Activated T-cell treated with anti-CD3 and anti-CD28 coated beads, Interleukin-2, amount 50 U/mL, for 48 hours (primary cell): ENCODE data around the gene PDE12.
"Not testable (repeated sequence)": the region's sequence is repeated elsewhere in the genome, so short reads cannot be mapped to it uniquely, and the experiment has no call there.

Experiments
- DNase-seq, 2 experiments: peaks; one replicate each; pipeline ENCODE4 v3.0.0-alpha.2; 2020

PDE12 gene

GRCh38 chr3:57586778-57587177, 30.7 kb downstream of the PDE12 start:
- no peak for DNase-seq

GRCh38 chr3:57587905-57588304, 31.8 kb downstream of the PDE12 start:
- DNase-seq, result no peak

- no peak for DNase-seq
These were observed 36.2 kb downstream of the PDE12 start for GRCh38 chr3:57592306-57592705.

GRCh38 chr3:57594144-57594543, 38.1 kb downstream of the PDE12 start:
- no peak for DNase-seq

- DNase-seq, result no peak
These were observed 38.5 kb downstream of the PDE12 start for GRCh38 chr3:57594576-57594975.

DNA sequence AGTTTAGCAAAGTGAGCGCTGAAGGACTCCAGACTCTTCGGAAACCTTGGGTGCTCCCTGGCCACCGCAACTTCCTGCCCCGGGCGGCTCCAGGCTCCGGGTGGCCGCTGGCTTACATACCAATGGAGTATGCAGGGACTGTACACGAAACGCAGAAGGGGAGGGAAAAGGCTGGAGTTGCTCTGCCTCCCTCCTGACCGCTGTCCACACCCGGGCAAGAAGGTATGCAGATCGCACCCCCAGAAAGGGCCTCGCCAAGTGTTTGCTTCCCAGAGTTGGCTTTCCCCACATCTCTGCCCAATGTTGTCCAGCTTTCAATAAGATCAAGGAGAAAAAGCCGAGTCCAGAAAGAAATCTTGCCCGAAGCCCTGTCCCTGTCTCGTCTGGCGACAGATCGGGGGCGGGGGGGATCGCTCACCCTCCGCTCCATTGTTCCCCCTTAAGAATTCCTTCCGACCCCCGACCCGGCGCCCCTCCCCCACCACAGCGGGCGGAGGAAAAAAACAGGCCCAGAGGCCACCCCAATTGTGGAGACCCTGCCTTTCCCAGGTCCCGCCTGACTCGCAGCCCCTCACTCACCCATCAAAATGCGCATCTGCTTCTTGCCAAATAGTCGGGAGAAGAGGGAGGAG, 40.5 kb downstream of the PDE12 start:
- DNase-seq, result peak; percentile 70 to 71

GRCh38 chr3:57597127-57597923, 41.3 kb downstream of the PDE12 start, which contains the start of gene ARF4:
Gene ARF4 (minus strand): TSS chr3:57597344. CDS start chr3:57597140, 204 bp downstream.
- DNase-seq, result peak; percentile 99 to 100

GRCh38 chr3:57598765-57599360, 42.8 kb downstream of the PDE12 start:
- no peak for DNase-seq

DNA sequence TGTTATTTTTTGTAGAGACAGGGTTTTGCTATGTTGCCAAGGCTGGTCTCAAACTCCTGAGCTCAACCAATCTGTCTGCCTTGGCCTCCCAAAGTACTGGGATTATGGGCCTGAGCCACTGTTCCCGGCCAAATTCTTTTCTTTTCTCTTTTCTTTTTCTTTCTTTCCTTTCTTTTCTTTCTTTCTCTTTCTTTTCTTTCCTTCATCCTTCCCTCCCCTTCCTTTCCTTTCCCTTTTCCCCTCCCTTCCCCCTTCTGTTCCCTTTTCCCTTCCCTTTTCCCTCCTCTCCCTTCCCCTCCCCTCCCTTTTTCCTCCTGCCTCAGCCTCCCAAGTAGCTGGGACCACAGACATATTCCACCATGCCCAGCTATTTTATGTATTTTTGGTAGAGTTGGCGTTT, 44.1 kb downstream of the PDE12 start:
- DNase-seq, result no peak

- no peak for DNase-seq
These were observed 48.9 kb downstream of the PDE12 start for GRCh38 chr3:57604971-57605370.

- no peak for DNase-seq
These were observed 49.6 kb downstream of the PDE12 start for GRCh38 chr3:57605683-57606082.

- not testable (repeated sequence) for DNase-seq
These were observed 55.8 kb downstream of the PDE12 start for GRCh38 chr3:57611870-57612269.

DNA sequence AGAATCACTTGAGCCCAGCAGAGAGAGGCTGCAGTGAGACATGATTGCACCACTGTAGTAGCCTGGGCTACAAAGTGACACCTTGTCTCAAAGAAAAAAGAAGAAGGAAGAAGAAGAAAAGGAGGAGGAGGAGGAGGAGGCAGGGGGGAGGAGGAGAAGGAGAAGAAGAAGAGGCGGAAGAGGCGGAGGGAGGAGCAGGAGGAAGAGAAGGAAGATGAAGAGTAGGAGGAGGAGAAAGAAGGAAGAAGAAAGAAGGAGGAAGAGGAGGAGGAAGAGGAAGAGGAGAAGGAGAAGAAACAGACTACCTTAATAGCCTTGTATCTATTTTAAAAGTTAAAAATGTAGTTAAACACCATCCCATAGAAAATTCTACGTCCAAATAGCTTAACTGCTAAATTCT, 60.2 kb downstream of the PDE12 start:
- DNase-seq, result no peak
